Lower leg skin (tissue), 4 donors: ENCODE results near the gene LRRC39. TPM values are rescaled to one million over a fixed set of nuclear protein-coding genes. Genes with fewer than 3 reads are reported as not detected.
"Not testable (repeated sequence)": the region's sequence is repeated elsewhere in the genome, so short reads cannot be mapped to it uniquely, and the experiment has no call there.

ENCODE experiments used
- DNase-seq, 2 donors: peaks; one replicate each; pipeline ENCODE4 v3.0.0-alpha.2; 2019; ENCODE audit warnings: low spot score in 2 of 2
- H3K4me3 ChIP-seq: fragments of 200-600 bp; sonication (generic); 2 replicates; pipeline ENCODE4 v1.5.1; 2017; ENCODE audit warnings: mild to moderate bottlenecking, low read depth; ENCODE audit not compliant: poor library complexity, severe bottlenecking
- CTCF ChIP-seq, 3 donors: fragments of 450-650 bp; IDR thresholded peaks; one replicate each; pipeline ENCODE4 v1.5.1; 2016; ENCODE audit warnings: antibody characterized with exemption in 3 of 3, mild to moderate bottlenecking in 3 of 3, moderate library complexity in 2 of 3
- POLR2A ChIP-seq, 2 donors: fragments of 450-650 bp; IDR thresholded peaks; one replicate each; pipeline ENCODE4 v1.6.1; 2016 to 2017; ENCODE audit warnings: antibody characterized with exemption in 2 of 2, mild to moderate bottlenecking in 1 of 2, moderate library complexity in 1 of 2
- WGBS, 2 donors: methylation state at CpG; one replicate each; pipeline ENCODE4 v1.1.5; 2018; 5-methylcytosine and 5-hydroxymethylcytosine counted together
- intact Hi-C: fragments of 100-400 bp; cut with DNase I; formaldehyde crosslinking; loops from one replicate; pipeline ENCODE4 v1.15.0; 2023; ENCODE audit warnings: low total_unique reads
- total RNA-seq, 4 donors: library from RNA; depleted of rRNA; stranded (reverse); fragments of >200 nt; gene quantifications; one replicate each; pipeline ENCODE4 v1.1.0, GENCODE V29; 2016

Gene LRRC39
- total RNA-seq, 4 donors from 2014 or later: 1.2 to 1.6 (median 1.2) TPM; not detected in 1

- no peak for DNase-seq
- WGBS, 2 donors: 96 to 98% methylated on average over 37 of the region's 37 CpGs
- H3K4me3 ChIP-seq: no peak overlapping the region
- no peak for TF ChIP-seq POLR2A (IDR thresholded peaks at IDR 0.05)
- no peak for TF ChIP-seq CTCF (IDR thresholded peaks at IDR 0.05)
- intact Hi-C loops: no loop called here
Measured at GRCh38 chr1:100213141-100213540, 35.1 kb upstream of the LRRC39 start.

DNA sequence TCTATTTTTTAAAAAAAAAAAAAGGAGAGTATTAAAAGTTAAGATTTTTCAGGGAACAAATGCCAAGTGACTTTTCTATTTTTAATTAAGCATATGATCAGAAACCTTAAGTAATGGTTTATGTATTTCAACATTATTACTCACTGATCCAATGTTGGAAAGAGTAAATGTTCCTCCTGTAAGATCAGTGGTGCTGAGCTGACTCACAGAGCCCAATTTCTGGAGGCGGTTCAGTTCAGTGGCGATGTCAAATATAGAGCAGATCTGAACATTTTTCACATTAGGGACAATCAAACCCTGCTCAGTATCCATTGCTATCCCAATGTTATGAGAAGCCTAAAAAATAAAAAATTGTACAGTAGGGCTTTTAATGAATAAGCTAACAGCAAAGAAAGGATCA, 28.2 kb upstream of the LRRC39 start:
- WGBS, 2 donors: 98 to 99% methylated on average over 2 of the region's 2 CpGs
- intact Hi-C loops: no loop called here
- DNase-seq: no peak
- TF ChIP-seq POLR2A (IDR thresholded peaks at IDR 0.05) (no peak), CTCF (IDR thresholded peaks at IDR 0.05) (no peak)
- H3K4me3 ChIP-seq: no peak overlapping the region

DNA sequence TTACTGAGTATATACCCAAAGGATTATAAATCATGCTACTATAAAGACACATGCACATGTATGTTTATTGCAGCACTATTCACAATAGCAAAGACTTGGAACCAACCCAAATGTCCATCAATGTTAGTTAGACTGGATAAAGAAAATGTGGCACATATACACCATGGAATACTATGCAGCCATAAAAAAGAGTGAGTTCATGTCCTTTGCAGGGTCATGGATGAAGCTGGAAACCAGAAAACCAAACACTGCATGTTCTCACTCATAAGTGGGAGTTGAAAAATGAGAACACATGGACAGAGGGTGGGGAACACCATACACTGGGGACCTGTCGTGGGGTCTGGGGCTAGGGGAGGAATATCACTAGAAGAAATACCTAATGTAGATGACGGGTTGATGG, 27.5 kb upstream of the LRRC39 start:
- H3K4me3 ChIP-seq, DNase-seq, intact Hi-C loops: not testable (repeated sequence)
- WGBS, 2 donors: 98 to 100% methylated on average over 2 of the region's 2 CpGs

GRCh38 chr1:100205103-100205502, 27.0 kb upstream of the LRRC39 start:
- DNase-seq: not testable (repeated sequence)
- WGBS, 2 donors: 92 to 100% methylated on average over 2 of the region's 2 CpGs

DNA sequence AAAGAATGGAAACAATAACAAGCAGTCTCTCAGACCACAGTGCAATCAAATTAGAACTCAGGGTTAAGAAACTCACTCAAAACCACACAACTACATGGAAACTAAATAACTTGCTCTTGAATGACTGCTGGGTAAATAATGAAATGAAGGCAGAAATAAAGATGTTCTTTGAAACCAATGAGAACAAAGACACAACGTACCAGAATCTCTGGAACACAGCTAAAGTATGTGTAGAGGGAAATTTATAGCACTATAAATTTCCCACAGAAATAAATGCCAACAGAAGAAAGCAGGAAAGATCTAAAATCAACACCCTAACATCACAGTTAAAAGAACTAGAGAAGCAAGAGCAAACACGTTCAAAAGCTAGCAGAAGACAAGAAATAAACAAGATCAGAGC, 24.6 kb upstream of the LRRC39 start:
- DNase-seq, H3K4me3 ChIP-seq, intact Hi-C loops: not testable (repeated sequence)
- WGBS, 2 donors: 52 to 56% methylated on average over 2 of the region's 2 CpGs

More at GRCh38 chr1:100205103-100205502, 27.0 kb upstream of the LRRC39 start:
- H3K4me3 ChIP-seq, intact Hi-C loops: not testable (repeated sequence)

GRCh38 chr1:100200060-100200459, 22.0 kb upstream of the LRRC39 start:
- intact Hi-C loops, H3K4me3 ChIP-seq, DNase-seq: not testable (repeated sequence)
- 76 to 79% methylated on average over 6 of the region's 6 CpGs for WGBS, 2 donors

DNA sequence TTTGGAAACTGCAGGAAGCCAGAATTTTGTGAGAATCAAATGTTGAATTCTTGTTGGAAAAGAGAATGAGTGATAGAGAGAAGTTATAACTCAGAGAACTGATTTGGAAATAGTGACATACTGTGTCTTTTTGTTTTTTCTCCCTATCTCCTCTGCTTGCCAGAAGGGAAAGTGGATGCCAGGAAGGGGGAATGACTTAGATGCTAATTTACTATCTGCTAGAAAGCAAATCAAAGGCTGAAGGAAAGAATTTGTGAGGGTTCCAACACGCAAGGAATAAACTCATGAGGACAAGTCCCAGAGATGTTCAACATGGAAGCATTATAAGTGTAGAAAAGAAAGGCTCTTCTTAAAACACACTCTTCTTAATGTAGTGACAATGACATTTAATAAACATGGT, 20.5 kb upstream of the LRRC39 start:
- no peak for DNase-seq
- H3K4me3 ChIP-seq: no peak overlapping the region
- intact Hi-C loops: no loop called here
- no peak for TF ChIP-seq CTCF (IDR thresholded peaks at IDR 0.05)
- TF ChIP-seq POLR2A (IDR thresholded peaks at IDR 0.05): no peak
- 94 to 97% methylated on average over 1 of the region's 1 CpG for WGBS, 2 donors

- intact Hi-C loops: no loop called here
- DNase-seq: no peak
- no peak overlapping the region for H3K4me3 ChIP-seq
- TF ChIP-seq CTCF (IDR thresholded peaks at IDR 0.05): no peak
- no peak for TF ChIP-seq POLR2A (IDR thresholded peaks at IDR 0.05)
- WGBS, 2 donors: 43 to 48% methylated on average over 3 of the region's 3 CpGs
Measured at GRCh38 chr1:100188617-100189016, 10.6 kb upstream of the LRRC39 start.
